Neuronal stem cell (in vitro differentiated cells): ENCODE results near the gene FBXL14.

Experiments used
- DNase-seq: peaks from one replicate; pipeline ENCODE4 v3.0.0-alpha.2; 2013; ENCODE audit warnings: low spot score
- H2AFZ ChIP-seq: one replicate; pipeline ENCODE4 v1.6.1; 2013; ENCODE audit warnings: mild to moderate bottlenecking, low read length, inconsistent platforms
- H2AK5ac ChIP-seq: 2 replicates; pipeline ENCODE4 v1.6.1; 2013; ENCODE audit warnings: low read depth, mild to moderate bottlenecking, inconsistent platforms, low read length, moderate library complexity, mixed read lengths
- H2BK120ac ChIP-seq: 2 replicates; pipeline ENCODE4 v1.6.1; 2013; ENCODE audit warnings: low read depth, mild to moderate bottlenecking, inconsistent platforms, low read length, moderate library complexity, mixed read lengths
- H2BK12ac ChIP-seq: one replicate; pipeline ENCODE4 v1.6.1; 2013; ENCODE audit warnings: low read length, inconsistent platforms
- H2BK15ac ChIP-seq: 2 replicates; pipeline ENCODE4 v1.6.1; 2013; ENCODE audit warnings: mild to moderate bottlenecking, low read length, inconsistent platforms, mixed read lengths
- H2BK5ac ChIP-seq: one replicate; pipeline ENCODE4 v1.6.1; 2013; ENCODE audit warnings: inconsistent platforms, mild to moderate bottlenecking, low read length, moderate library complexity
- H3K14ac ChIP-seq: one replicate; pipeline ENCODE4 v1.6.1; 2013; ENCODE audit warnings: low read length, inconsistent platforms
- H3K18ac ChIP-seq: 2 replicates; pipeline ENCODE4 v1.6.1; 2013; ENCODE audit warnings: low read length, inconsistent platforms
- H3K23ac ChIP-seq: 2 replicates; pipeline ENCODE4 v1.6.1; 2013; ENCODE audit warnings: low read depth, mild to moderate bottlenecking, mixed read lengths, low read length, inconsistent platforms; ENCODE audit not compliant: poor library complexity
- H3K27ac ChIP-seq: replicated peaks from 3 replicates; pipeline ENCODE4 v1.5.1; 2013; ENCODE audit warnings: low read length, inconsistent platforms
- H3K27me3 ChIP-seq, 3 experiments: 2 replicates each; pipeline ENCODE4 v1.6.1; 2013; ENCODE audit warnings: low read length in 3 of 3, mild to moderate bottlenecking in 2 of 3, inconsistent platforms in 1 of 3, low read depth in 1 of 3, mixed read lengths in 1 of 3, moderate library complexity in 1 of 3; ENCODE audit not compliant: control insufficient read depth in 3 of 3, insufficient read depth in 3 of 3
- H3K36me3 ChIP-seq, 2 donors: replicated peaks in 1 of 2; 2 replicates each; pipeline ENCODE4 v1.6.1; 2013; ENCODE audit warnings: low read length in 2 of 2; ENCODE audit not compliant: control insufficient read depth in 2 of 2, insufficient read depth in 2 of 2
- H3K4ac ChIP-seq: 2 replicates; pipeline ENCODE4 v1.6.1; 2013; ENCODE audit warnings: inconsistent platforms, mild to moderate bottlenecking, low read length, moderate library complexity
- H3K4me1 ChIP-seq, 2 donors: 1 replicate in 1 of 2; 2 replicates in 1 of 2; pipeline ENCODE4 v1.6.1; 2013; ENCODE audit warnings: low read length in 2 of 2, low read depth in 1 of 2; ENCODE audit not compliant: control insufficient read depth in 2 of 2, insufficient read depth in 1 of 2
- H3K4me2 ChIP-seq: one replicate; pipeline ENCODE4 v1.6.1; 2013; ENCODE audit warnings: mild to moderate bottlenecking, low read length, inconsistent platforms; ENCODE audit not compliant: insufficient read depth, poor library complexity, severe bottlenecking
- H3K4me3 ChIP-seq, 2 donors: 2 replicates each; pipeline ENCODE4 v1.5.1; 2013; ENCODE audit warnings: low read length in 2 of 2, mild to moderate bottlenecking in 2 of 2, inconsistent platforms in 1 of 2, moderate library complexity in 1 of 2
- H3K79me1 ChIP-seq: one replicate; pipeline ENCODE4 v1.6.1; 2013; ENCODE audit warnings: low read depth, mild to moderate bottlenecking, inconsistent platforms, low read length, moderate library complexity
- H3K9ac ChIP-seq: one replicate; pipeline ENCODE4 v1.6.1; 2013; ENCODE audit warnings: mild to moderate bottlenecking, low read depth, low read length, inconsistent platforms; ENCODE audit not compliant: poor library complexity
- H3K9me3 ChIP-seq, 2 donors: replicated peaks in 1 of 2; 2 replicates each; pipeline versions ENCODE3 to v1.6.1; 2013; ENCODE audit warnings: low read length in 2 of 2, mild to moderate bottlenecking in 2 of 2, inconsistent platforms in 1 of 2, low read depth in 1 of 2, mixed read lengths in 1 of 2, moderate library complexity in 1 of 2; ENCODE audit not compliant: control insufficient read depth in 2 of 2, insufficient read depth in 1 of 2
- H4K8ac ChIP-seq: one replicate; pipeline ENCODE4 v1.6.1; 2013; ENCODE audit warnings: low read depth, mild to moderate bottlenecking, inconsistent platforms, low read length, moderate library complexity
- H4K91ac ChIP-seq: one replicate; pipeline ENCODE4 v1.6.1; 2013; ENCODE audit warnings: low read length, low read depth, mild to moderate bottlenecking, inconsistent platforms; ENCODE audit not compliant: poor library complexity
- WGBS, 2 donors: extraction: QIAGEN DNeasy Blood & Tissue Kit; methylation state at CpG; one replicate each; pipeline ENCODE4 v1.1.7; 2013; ENCODE audit warnings: missing lambda C conversion rate in 2 of 2, mixed read lengths in 1 of 2; ENCODE audit not compliant: insufficient read length in 2 of 2, insufficient replicate concordance in 1 of 2; ENCODE audit errors: extremely low coverage in 2 of 2; 5-methylcytosine and 5-hydroxymethylcytosine counted together

FBXL14 gene

DNA sequence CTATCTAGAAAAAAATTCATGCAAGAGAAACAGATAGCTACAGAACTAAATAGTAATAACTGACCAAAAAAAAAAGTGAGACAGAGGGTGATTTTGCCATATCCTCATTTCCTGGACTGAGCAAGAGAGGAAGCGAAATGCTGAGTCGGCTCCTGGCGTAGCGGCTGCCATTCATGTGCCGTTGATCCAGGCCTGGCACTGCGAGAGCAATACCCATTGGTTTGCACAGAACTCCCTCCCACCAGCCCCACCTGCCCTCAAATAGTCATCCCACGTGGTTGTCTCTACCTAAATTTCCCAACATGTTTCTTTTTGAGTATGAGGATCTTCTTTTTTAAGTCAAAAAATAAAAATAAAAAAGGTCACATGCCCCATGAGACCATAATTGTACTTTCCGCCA lies 25.2 kb upstream of the FBXL14 start:
- H3K79me1 ChIP-seq = peaks cover 4% of the 10 kb centered on the region
- H2BK120ac ChIP-seq = no peak overlapping the region
- no peak overlapping the region for H2BK15ac ChIP-seq
- H3K27me3 ChIP-seq = peaks cover 0 to 42% (median 0%) of the 10 kb centered on the region in 3 experiments
- H2AK5ac ChIP-seq = no peak overlapping the region
- H3K9ac ChIP-seq = no peak overlapping the region
- no CpG with 5 or more reads among the region's 8 CpGs for WGBS, 2 donors
- H3K23ac ChIP-seq = no peak overlapping the region
- no peak overlapping the region for H3K4me2 ChIP-seq
- no peak for DNase-seq
- no peak overlapping the region for H2BK5ac ChIP-seq
- no peak overlapping the region for H3K27ac ChIP-seq
- peak overlapping the region; percentile 98 for H4K8ac ChIP-seq
- H3K36me3 ChIP-seq = peaks cover 0 to 6% of the 10 kb centered on the region in 2 donors
- no peak overlapping the region for H4K91ac ChIP-seq
- no peak overlapping the region for H3K14ac ChIP-seq
- H3K4ac ChIP-seq = no peak overlapping the region
- H2AFZ ChIP-seq = no peak overlapping the region
- no peak overlapping the region for H3K4me3 ChIP-seq
- no peak overlapping the region for H3K18ac ChIP-seq
- no peaks in the 10 kb centered on the region for H3K9me3 ChIP-seq
- no peak overlapping the region for H2BK12ac ChIP-seq
- peaks cover 0 to 5% of the 10 kb centered on the region in 2 donors for H3K4me1 ChIP-seq

DNA sequence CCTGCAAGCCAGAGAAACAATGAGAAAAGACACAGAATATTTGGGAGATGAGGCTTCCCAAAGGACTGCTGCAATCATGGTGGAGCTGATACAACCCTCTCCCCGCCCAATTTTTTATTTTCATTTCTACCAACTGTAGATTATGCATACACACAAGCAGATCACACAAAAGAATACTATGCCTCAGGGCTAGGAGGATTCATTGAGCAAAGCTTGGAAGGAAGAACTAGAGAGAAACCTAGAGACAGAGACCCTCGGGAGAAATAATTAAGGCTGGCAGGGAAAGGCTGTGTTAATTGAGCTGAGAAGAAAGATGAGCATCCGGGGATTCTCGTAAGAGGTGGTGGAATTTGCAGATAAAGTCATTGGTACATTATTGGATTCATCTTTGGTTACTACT lies 24.8 kb upstream of the FBXL14 start:
- WGBS, 2 donors = no CpG with 5 or more reads among the region's 4 CpGs
- no peak overlapping the region for H4K8ac ChIP-seq
- H3K4me2 ChIP-seq = no peak overlapping the region
- H3K4me3 ChIP-seq = no peak overlapping the region
- peaks cover 0 to 43% (median 0%) of the 10 kb centered on the region in 3 experiments for H3K27me3 ChIP-seq
- no peak overlapping the region for H3K23ac ChIP-seq
- no peak overlapping the region for H4K91ac ChIP-seq
- no peak overlapping the region for H3K27ac ChIP-seq
- H2BK15ac ChIP-seq = no peak overlapping the region
- no peak overlapping the region for H3K9ac ChIP-seq
- H3K4ac ChIP-seq = no peak overlapping the region
- no peak overlapping the region for H2BK5ac ChIP-seq
- H3K36me3 ChIP-seq = peaks cover 0 to 6% of the 10 kb centered on the region in 2 donors
- H2AFZ ChIP-seq = no peak overlapping the region
- H3K18ac ChIP-seq = no peak overlapping the region
- H2AK5ac ChIP-seq = no peak overlapping the region
- peaks cover 4% of the 10 kb centered on the region for H3K79me1 ChIP-seq
- no peaks in the 10 kb centered on the region for H3K9me3 ChIP-seq
- H3K14ac ChIP-seq = no peak overlapping the region
- no peak overlapping the region for H2BK120ac ChIP-seq
- no peak for DNase-seq
- peaks cover 0 to 7% of the 10 kb centered on the region in 2 donors for H3K4me1 ChIP-seq
- no peak overlapping the region for H2BK12ac ChIP-seq

DNA sequence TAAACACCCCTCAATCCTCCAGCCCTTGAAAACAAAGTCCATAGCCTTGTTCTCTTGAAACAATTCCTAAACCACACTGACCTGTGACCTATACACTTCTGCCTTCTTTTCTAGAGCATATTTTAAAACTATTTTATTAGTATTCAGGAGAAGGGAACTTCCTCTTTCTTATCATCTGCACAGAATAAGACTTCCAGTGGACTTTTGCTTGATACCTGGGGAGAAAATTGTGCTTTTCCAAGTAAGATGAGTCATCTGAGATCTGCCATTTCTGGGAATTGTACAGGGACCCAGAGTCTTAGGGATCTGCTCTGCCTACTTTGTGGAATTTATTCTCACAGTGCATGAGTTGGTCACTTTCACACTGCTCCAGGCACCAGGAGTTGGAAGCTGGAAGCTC lies 24.1 kb upstream of the FBXL14 start:
- Histone ChIP-seq H3K27me3 (peaks cover 0 to 43% (median 0%) of the 10 kb centered on the region in 3 experiments), H3K4me1 (peaks cover 0 to 7% of the 10 kb centered on the region in 2 donors), H3K36me3 (peaks cover 0 to 6% of the 10 kb centered on the region in 2 donors), H3K4ac (no peak overlapping the region), H2AFZ (no peak overlapping the region), H3K4me2 (no peak overlapping the region), H3K9ac (no peak overlapping the region), H3K79me1 (peaks cover 4% of the 10 kb centered on the region), H3K23ac (no peak overlapping the region), H3K9me3 (no peaks in the 10 kb centered on the region), H2AK5ac (no peak overlapping the region), H4K8ac (no peak overlapping the region), H3K14ac (no peak overlapping the region), H4K91ac (no peak overlapping the region), H2BK12ac (no peak overlapping the region), H3K27ac (no peak overlapping the region), H3K18ac (no peak overlapping the region), H2BK15ac (no peak overlapping the region), H2BK120ac (no peak overlapping the region), H2BK5ac (no peak overlapping the region), H3K4me3 (no peak overlapping the region)
- no peak for DNase-seq

DNA sequence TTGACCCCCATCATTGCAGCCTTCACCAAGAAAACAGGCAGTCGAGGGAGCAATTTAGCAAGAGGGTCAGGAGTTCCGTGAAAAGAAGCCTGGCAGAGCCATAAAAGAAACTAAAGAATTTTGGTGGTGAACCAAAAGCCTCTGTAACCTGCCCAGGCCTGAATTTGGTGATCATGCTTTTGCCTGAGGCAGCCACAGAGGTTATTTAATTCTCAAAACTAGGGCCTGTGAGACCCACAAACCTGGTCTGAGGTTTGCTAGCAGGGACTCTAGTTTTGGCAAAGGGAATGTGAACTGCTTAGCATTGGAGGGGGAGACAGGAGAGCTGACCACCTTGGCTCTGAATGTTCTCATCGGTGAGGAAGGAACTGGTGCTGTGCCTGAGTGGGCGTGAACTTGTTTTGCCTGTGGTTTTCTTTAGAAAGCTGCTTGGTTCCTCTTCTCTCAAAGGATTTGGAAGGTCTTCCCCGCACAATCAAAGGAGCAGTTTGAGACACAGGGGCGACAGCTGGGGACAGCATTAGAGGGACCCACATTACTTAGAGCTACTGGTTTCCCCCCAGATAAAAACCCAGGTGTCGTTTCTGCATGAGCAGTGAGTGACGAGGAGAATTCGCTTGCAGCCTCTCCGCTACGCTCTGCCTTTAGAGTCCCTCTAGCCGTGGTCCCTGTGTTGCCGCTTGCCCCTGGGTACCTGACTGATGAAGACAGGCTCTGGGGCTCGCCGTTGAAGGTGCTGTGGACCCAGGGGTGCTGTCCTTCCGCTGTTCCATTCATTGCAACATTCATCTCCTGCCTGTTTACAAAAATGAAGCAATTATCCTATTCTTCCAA lies 22.1 kb upstream of the FBXL14 start:
- Histone ChIP-seq H2BK5ac (no peak overlapping the region), H2BK12ac (no peak overlapping the region), H3K23ac (peak overlapping the region; percentile 52), H3K4me3 (no peak overlapping the region), H3K14ac (no peak overlapping the region), H3K36me3 (peaks cover 0 to 2% of the 10 kb centered on the region in 2 donors), H3K4ac (no peak overlapping the region), H2BK15ac (no peak overlapping the region), H2AK5ac (no peak overlapping the region), H3K9me3 (no peaks in the 10 kb centered on the region), H3K18ac (no peak overlapping the region), H3K27ac (no peak overlapping the region), H3K4me2 (no peak overlapping the region), H3K4me1 (peaks cover 7 to 16% of the 10 kb centered on the region in 2 donors), H3K79me1 (peaks cover 4% of the 10 kb centered on the region), H3K27me3 (peaks cover 0 to 52% (median 0%) of the 10 kb centered on the region in 3 experiments), H2AFZ (no peak overlapping the region), H3K9ac (no peak overlapping the region), H4K8ac (no peak overlapping the region), H2BK120ac (no peak overlapping the region), H4K91ac (no peak overlapping the region)
- DNase-seq = no peak
- WGBS, 2 donors = no CpG with 5 or more reads among the region's 16 CpGs
